SK-N-SH (cell line): Measurements from ENCODE around the gene RAB7A. TPM values are rescaled to one million over a fixed set of nuclear protein-coding genes. Genes with fewer than 3 reads are reported as not detected.

ENCODE experiments used
- CTCF ChIA-PET: fragments of 300-600, 350-600 bp; formaldehyde crosslinking; extraction: SDS; loops from one replicate; lab custom pipeline; 2021; lab: Yijun Ruan, JAX
- POLR2A ChIA-PET: fragments of 350-600 bp; sonication (Branson Sonifier 250); formaldehyde crosslinking; extraction: SDS; loops from one replicate; lab custom pipeline; 2020; ENCODE audit warnings: antibody characterized with exemption, inconsistent platforms; lab: Yijun Ruan, JAX
- DNase-seq: peaks from one replicate; pipeline ENCODE4 v3.0.0; 2012
- H2AFZ ChIP-seq: fragments of 200-600 bp; sonication (generic); 2 replicates; pipeline ENCODE4 v1.8.1; 2016; ENCODE audit warnings: antibody characterized with exemption, mild to moderate bottlenecking, low read depth
- H3F3A ChIP-seq: fragments of 200-600 bp; sonication (generic); replicated peaks from 2 replicates; pipeline ENCODE3; 2016; ENCODE audit warnings: antibody characterized with exemption, mild to moderate bottlenecking; ENCODE audit not compliant: insufficient read depth
- H3K27ac ChIP-seq, 2 experiments: fragments of 200-500 bp in 1 of 2; fragments of 200-600 bp in 1 of 2; sonication (Bioruptor generic) in 1 of 2; sonication (generic), shearing (Covaris generic) in 1 of 2; 2 replicates each; pipeline versions ENCODE4 v1.5.1 to v1.6.1; 2014 to 2016; ENCODE audit warnings: low read depth in 2 of 2, inconsistent platforms in 1 of 2, low read length in 1 of 2, mild to moderate bottlenecking in 1 of 2, mixed read lengths in 1 of 2
- H3K27me3 ChIP-seq: fragments of 200-600 bp; sonication (generic), shearing (Covaris generic); 2 replicates; pipeline ENCODE4 v1.6.1; 2016; ENCODE audit warnings: mixed run types; ENCODE audit not compliant: insufficient read depth
- H3K36me3 ChIP-seq, 2 experiments: fragments of 200-500 bp in 1 of 2; fragments of 200-600 bp in 1 of 2; sonication (Bioruptor generic) in 1 of 2; sonication (generic) in 1 of 2; replicated peaks in 1 of 2; 2 replicates each; pipeline versions ENCODE3 to v1.5.1; 2014 to 2016; ENCODE audit warnings: low read length in 1 of 2, mild to moderate bottlenecking in 1 of 2; ENCODE audit not compliant: insufficient read depth in 2 of 2, control insufficient read depth in 1 of 2
- H3K4me1 ChIP-seq, 2 experiments: fragments of 200-500 bp in 1 of 2; fragments of 200-600 bp in 1 of 2; sonication (Bioruptor generic) in 1 of 2; sonication (generic), shearing (Covaris generic) in 1 of 2; 2 replicates each; pipeline versions ENCODE4 v1.5.1 to v1.6.1; 2014 to 2016; ENCODE audit warnings: low read depth in 1 of 2, low read length in 1 of 2, mixed run types in 1 of 2; ENCODE audit not compliant: insufficient read depth in 2 of 2, control insufficient read depth in 1 of 2
- H3K4me2 ChIP-seq: fragments of 200-600 bp; sonication (generic), shearing (Covaris generic); 2 replicates; pipeline ENCODE4 v1.6.1; 2017; ENCODE audit warnings: mixed run types
- H3K4me3 ChIP-seq, 2 experiments: fragments of 200-500 bp in 1 of 2; fragments of 200-600 bp in 1 of 2; sonication (Bioruptor generic) in 1 of 2; sonication (generic), shearing (Covaris generic) in 1 of 2; 2 replicates each; pipeline versions ENCODE4 v1.5.1 to v1.8.1; 2014 to 2016; ENCODE audit warnings: low read depth in 2 of 2, inconsistent platforms in 1 of 2, low read length in 1 of 2, mild to moderate bottlenecking in 1 of 2, mixed read lengths in 1 of 2, moderate library complexity in 1 of 2
- H3K79me2 ChIP-seq: fragments of 200-600 bp; sonication (generic); 2 replicates; pipeline ENCODE4 v1.8.1; 2017; ENCODE audit warnings: mild to moderate bottlenecking; ENCODE audit not compliant: insufficient read depth
- H3K9ac ChIP-seq: fragments of 200-600 bp; sonication (generic); 2 replicates; pipeline ENCODE4 v1.6.1; 2017; ENCODE audit warnings: mixed run types
- H3K9me2 ChIP-seq: fragments of 200-600 bp; sonication (generic); 2 replicates; pipeline ENCODE4 v1.6.1; 2017; ENCODE audit warnings: mixed run types
- H3K9me3 ChIP-seq: fragments of 200-600 bp; sonication (generic); 2 replicates; pipeline ENCODE4 v1.6.1; 2017; ENCODE audit warnings: mixed run types, mild to moderate bottlenecking, moderate library complexity
- H4K20me1 ChIP-seq: fragments of 200-600 bp; sonication (generic); 2 replicates; pipeline ENCODE4 v1.6.1; 2017; ENCODE audit warnings: mild to moderate bottlenecking, mixed run types; ENCODE audit not compliant: insufficient read depth
- CHD2 ChIP-seq: fragments of 150-350 bp; IDR thresholded peaks from 2 replicates; pipeline ENCODE4 v1.6.1; 2018; ENCODE audit warnings: low read length; ENCODE audit not compliant: partially characterized antibody
- ELF1 ChIP-seq: IDR thresholded peaks from 2 replicates; pipeline ENCODE4 v1.4.0; 2012
- EP300 ChIP-seq, 2 experiments: IDR thresholded peaks; 2 replicates each; pipeline versions ENCODE4 v1.4.0 to v1.6.1; 2012; ENCODE audit warnings: borderline replicate concordance in 1 of 2, low read depth in 1 of 2, low read length in 1 of 2
- EZH2phosphoT487 ChIP-seq: fragments of 200-600 bp; sonication (generic); IDR thresholded peaks from 2 replicates; pipeline ENCODE4 v1.6.1; 2017; ENCODE audit warnings: low read depth, mixed run types, mild to moderate bottlenecking, antibody characterized with exemption, moderate library complexity, borderline replicate concordance
- FOXM1 ChIP-seq: IDR thresholded peaks from 2 replicates; pipeline ENCODE4 v1.4.0; 2012; ENCODE audit warnings: low read depth, mild to moderate bottlenecking
- GABPA ChIP-seq: IDR thresholded peaks from 2 replicates; pipeline ENCODE4 v1.4.0; 2012; ENCODE audit warnings: low read depth, mild to moderate bottlenecking
- GATA2 ChIP-seq: sonication (generic); formaldehyde crosslinking; IDR thresholded peaks from 2 replicates; pipeline ENCODE4 v1.5.0; 2020; ENCODE audit warnings: mild to moderate bottlenecking, missing genetic modification reagents
- MEF2A ChIP-seq: IDR thresholded peaks from 2 replicates; pipeline ENCODE4 v1.4.0; 2012; ENCODE audit warnings: low read depth, borderline replicate concordance
- MXI1 ChIP-seq: IDR thresholded peaks from 2 replicates; pipeline ENCODE4 v1.6.1; 2012; ENCODE audit warnings: mild to moderate bottlenecking, low read depth, low read length, improper control_type of control experiment
- NRF1 ChIP-seq: IDR thresholded peaks from 2 replicates; pipeline ENCODE4 v1.6.1; 2012; ENCODE audit warnings: low read depth, mild to moderate bottlenecking, low read length
- RFX5 ChIP-seq: IDR thresholded peaks from 2 replicates; pipeline ENCODE4 v1.6.1; 2012; ENCODE audit warnings: mild to moderate bottlenecking, improper control_type of control experiment, low read length
- RXRA ChIP-seq: IDR thresholded peaks from 2 replicates; pipeline ENCODE4 v1.4.0; 2012; ENCODE audit warnings: low read depth, mild to moderate bottlenecking, borderline replicate concordance
- SMC3 ChIP-seq: IDR thresholded peaks from 2 replicates; pipeline ENCODE4 v1.6.1; 2012; ENCODE audit warnings: low read depth, low read length, improper control_type of control experiment
- TCF12 ChIP-seq: IDR thresholded peaks from 2 replicates; pipeline ENCODE4 v1.4.0; 2012
- WGBS: methylation state at CpG from one replicate; pipeline ENCODE4 v1.1.6; 2017; ENCODE audit warnings: low lambda C conversion rate; 5-methylcytosine and 5-hydroxymethylcytosine counted together
- polyA plus RNA-seq, 3 experiments: library from polyadenylated mRNA; depleted of rRNA; stranded (reverse); fragments of >200 nt; gene quantifications; 2 replicates each; pipeline ENCODE4 v1.2.3, GENCODE V29; 2012
- TF ChIP-seq, protein P1 (sequence below): IDR thresholded peaks from 2 replicates; pipeline ENCODE4 v1.4.0; 2012; ENCODE audit warnings: low read depth, borderline replicate concordance
- TF ChIP-seq, protein P2 (sequence below): IDR thresholded peaks from 2 replicates; pipeline ENCODE4 v1.4.0; 2012; ENCODE audit warnings: low read depth, borderline replicate concordance
- TF ChIP-seq, protein P3 (sequence below): fragments of 200-600 bp; sonication (generic); IDR thresholded peaks from 2 replicates; pipeline ENCODE4 v1.6.1; 2017; ENCODE audit warnings: antibody characterized with exemption, mild to moderate bottlenecking, moderate library complexity

The RAB7A gene
- polyA plus RNA-seq, 1 of the 3 experiments (the other 2 are of a cell fraction), result 271 TPM

DNA sequence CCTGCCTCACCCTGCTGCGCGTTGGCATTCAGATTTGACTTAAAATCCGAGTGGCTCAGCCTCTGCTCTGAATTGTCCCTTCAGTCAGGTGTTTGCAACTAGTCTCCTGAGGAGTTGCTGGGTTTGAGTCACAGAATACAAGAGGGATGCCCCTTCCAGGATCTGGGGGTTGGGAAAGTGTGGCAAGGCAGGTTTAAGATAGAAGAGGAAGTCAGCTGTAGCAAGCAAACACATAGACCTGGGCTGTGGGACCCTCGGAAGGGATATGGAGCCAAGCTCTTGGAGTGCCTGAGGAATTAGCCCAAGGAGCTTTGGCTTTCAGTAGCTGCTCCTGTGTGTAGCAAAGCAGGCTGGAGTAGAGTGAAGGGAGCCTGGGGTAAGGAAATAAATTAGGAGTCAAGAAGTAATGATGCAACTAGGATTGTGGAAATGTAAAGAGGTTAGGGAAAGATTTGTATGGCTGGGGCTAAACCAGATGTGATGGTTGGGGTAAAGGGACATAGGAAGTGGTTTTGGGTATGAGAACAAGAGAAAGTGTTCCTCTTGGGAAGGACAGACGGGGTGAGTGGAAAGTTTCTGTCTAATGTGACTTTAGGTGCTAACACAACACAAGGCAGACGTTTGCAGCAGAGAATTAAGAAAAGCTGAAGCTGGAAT lies 41.2 kb downstream of the RAB7A start:
- WGBS, result 92% methylated on average over 6 of the region's 6 CpGs
- Histone ChIP-seq H3K4me2 (no peak overlapping the region), H3K79me2 (peaks cover 97% of the 10 kb centered on the region), H3F3A (no peaks in the 10 kb centered on the region), H3K4me1 (peaks cover 0 to 5% of the 10 kb centered on the region in 2 experiments; a peak in 2 of 4 replicates)
- DNase-seq, result no peak
- TF ChIP-seq FOXM1, result no peak
- no peak for TF ChIP-seq RFX5
- TF ChIP-seq EZH2phosphoT487, result no peak
- no peak for TF ChIP-seq TCF12
- no peak for TF ChIP-seq RXRA
- TF ChIP-seq, protein P1, sequence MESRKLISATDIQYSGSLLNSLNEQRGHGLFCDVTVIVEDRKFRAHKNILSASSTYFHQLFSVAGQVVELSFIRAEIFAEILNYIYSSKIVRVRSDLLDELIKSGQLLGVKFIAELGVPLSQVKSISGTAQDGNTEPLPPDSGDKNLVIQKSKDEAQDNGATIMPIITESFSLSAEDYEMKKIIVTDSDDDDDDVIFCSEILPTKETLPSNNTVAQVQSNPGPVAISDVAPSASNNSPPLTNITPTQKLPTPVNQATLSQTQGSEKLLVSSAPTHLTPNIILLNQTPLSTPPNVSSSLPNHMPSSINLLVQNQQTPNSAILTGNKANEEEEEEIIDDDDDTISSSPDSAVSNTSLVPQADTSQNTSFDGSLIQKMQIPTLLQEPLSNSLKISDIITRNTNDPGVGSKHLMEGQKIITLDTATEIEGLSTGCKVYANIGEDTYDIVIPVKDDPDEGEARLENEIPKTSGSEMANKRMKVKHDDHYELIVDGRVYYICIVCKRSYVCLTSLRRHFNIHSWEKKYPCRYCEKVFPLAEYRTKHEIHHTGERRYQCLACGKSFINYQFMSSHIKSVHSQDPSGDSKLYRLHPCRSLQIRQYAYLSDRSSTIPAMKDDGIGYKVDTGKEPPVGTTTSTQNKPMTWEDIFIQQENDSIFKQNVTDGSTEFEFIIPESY, result no peak
- TF ChIP-seq SMC3, result no peak
- no peak for TF ChIP-seq MXI1
- TF ChIP-seq, protein P2, sequence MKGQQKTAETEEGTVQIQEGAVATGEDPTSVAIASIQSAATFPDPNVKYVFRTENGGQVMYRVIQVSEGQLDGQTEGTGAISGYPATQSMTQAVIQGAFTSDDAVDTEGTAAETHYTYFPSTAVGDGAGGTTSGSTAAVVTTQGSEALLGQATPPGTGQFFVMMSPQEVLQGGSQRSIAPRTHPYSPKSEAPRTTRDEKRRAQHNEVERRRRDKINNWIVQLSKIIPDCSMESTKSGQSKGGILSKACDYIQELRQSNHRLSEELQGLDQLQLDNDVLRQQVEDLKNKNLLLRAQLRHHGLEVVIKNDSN, result no peak
- TF ChIP-seq MEF2A, result no peak
- no peak for TF ChIP-seq GABPA
- no peak for TF ChIP-seq ELF1
- TF ChIP-seq, protein P3, sequence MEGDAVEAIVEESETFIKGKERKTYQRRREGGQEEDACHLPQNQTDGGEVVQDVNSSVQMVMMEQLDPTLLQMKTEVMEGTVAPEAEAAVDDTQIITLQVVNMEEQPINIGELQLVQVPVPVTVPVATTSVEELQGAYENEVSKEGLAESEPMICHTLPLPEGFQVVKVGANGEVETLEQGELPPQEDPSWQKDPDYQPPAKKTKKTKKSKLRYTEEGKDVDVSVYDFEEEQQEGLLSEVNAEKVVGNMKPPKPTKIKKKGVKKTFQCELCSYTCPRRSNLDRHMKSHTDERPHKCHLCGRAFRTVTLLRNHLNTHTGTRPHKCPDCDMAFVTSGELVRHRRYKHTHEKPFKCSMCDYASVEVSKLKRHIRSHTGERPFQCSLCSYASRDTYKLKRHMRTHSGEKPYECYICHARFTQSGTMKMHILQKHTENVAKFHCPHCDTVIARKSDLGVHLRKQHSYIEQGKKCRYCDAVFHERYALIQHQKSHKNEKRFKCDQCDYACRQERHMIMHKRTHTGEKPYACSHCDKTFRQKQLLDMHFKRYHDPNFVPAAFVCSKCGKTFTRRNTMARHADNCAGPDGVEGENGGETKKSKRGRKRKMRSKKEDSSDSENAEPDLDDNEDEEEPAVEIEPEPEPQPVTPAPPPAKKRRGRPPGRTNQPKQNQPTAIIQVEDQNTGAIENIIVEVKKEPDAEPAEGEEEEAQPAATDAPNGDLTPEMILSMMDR, result no peak
- TF ChIP-seq EP300 (IDR thresholded peaks at IDR 0.05; ENCODE audit: borderline replicate concordance in 1 of 2, low read depth in 1 of 2, low read length in 1 of 2), result no peak
- no peak for TF ChIP-seq CHD2
- no peak for TF ChIP-seq NRF1
- no peak for TF ChIP-seq GATA2 (CRISPR knock-in tag)
- TF ChIP-seq, all 33 proteins: peak for 0
- no peak overlapping the region for H2AFZ ChIP-seq
- H3K36me3 ChIP-seq, result peaks cover 4 to 5% of the 10 kb centered on the region in 2 experiments
- H3K9me2 ChIP-seq, result no peaks in the 10 kb centered on the region
- H3K27ac ChIP-seq, result no peak overlapping the region
- ChIA-PET POLR2A (no interaction called here), CTCF (interaction anchor here (0.7 to 1.5 kb wide), 2 partner anchors 8 to 22 kb away, joined by 3 to 4 read pairs; no protein-coding TSS in a partner anchor)
- no peak overlapping the region for H3K4me3 ChIP-seq
- no peaks in the 10 kb centered on the region for H3K9me3 ChIP-seq
- no peak overlapping the region for H3K9ac ChIP-seq
- peaks cover 92% of the 10 kb centered on the region for H4K20me1 ChIP-seq
- no peaks in the 10 kb centered on the region for H3K27me3 ChIP-seq
